HepG2 (cell line): Measurements from ENCODE around the gene ENTPD2. TPM values are rescaled to one million over a fixed set of nuclear protein-coding genes. Genes with fewer than 3 reads are reported as not detected.

Experiments
- HES4 ChIP-seq: sonication (generic); formaldehyde crosslinking; IDR thresholded peaks from 2 replicates; pipeline ENCODE4 v1.9.0; 2021; ENCODE audit warnings: mild to moderate bottlenecking, missing genetic modification reagents, borderline replicate concordance
- KLF16 ChIP-seq, 2 experiments: sonication (generic) in 1 of 2; formaldehyde crosslinking in 1 of 2; IDR thresholded peaks; 2 replicates each; pipeline versions ENCODE4 v1.6.1 to v1.8.0; 2016 to 2023; ENCODE audit warnings: missing genetic modification reagents in 2 of 2, missing compliant biosample characterization in 1 of 2
- MAX ChIP-seq: IDR thresholded peaks from 2 replicates; pipeline ENCODE4 v1.6.1; 2012; ENCODE audit warnings: inconsistent platforms
- THAP9 ChIP-seq: sonication (generic); formaldehyde crosslinking; IDR thresholded peaks from 2 replicates; pipeline ENCODE4; 2020; ENCODE audit warnings: missing genetic modification reagents, mild to moderate bottlenecking, borderline replicate concordance
- ZC3H13 ChIP-seq: sonication (generic); formaldehyde crosslinking; IDR thresholded peaks from 2 replicates; pipeline ENCODE4 v1.8.1; 2023; ENCODE audit warnings: mild to moderate bottlenecking, missing genetic modification reagents, moderate library complexity
- ZFP62 ChIP-seq: sonication (generic); formaldehyde crosslinking; IDR thresholded peaks from 2 replicates; pipeline ENCODE4 v1.4.0; 2020; ENCODE audit warnings: missing genetic modification reagents
- ZNF136 ChIP-seq: sonication (generic); formaldehyde crosslinking; IDR thresholded peaks from 2 replicates; pipeline ENCODE4 v1.8.1; 2022; ENCODE audit warnings: low read depth, mild to moderate bottlenecking, moderate library complexity, missing genetic modification reagents
- ZNF446 ChIP-seq: sonication (generic); formaldehyde crosslinking; IDR thresholded peaks from 2 replicates; pipeline ENCODE4 v1.5.0; 2020; ENCODE audit warnings: mild to moderate bottlenecking, missing genetic modification reagents
- polyA plus RNA-seq, 8 experiments: library from polyadenylated mRNA; depleted of rRNA in 3 of 8; stranded (reverse) in 7 of 8; unstranded in 1 of 8; fragments of >200 nt; fragmentation: Illumina TruSeq in 4 of 8; extraction: Trizol in 4 of 8; gene quantifications; 2 replicates each; pipeline versions ENCODE4 v1.2.1 to v1.2.3, GENCODE V29; 2011 to 2016; ENCODE audit warnings: low read depth in 4 of 8, missing spikeins in 1 of 8, mixed read lengths in 1 of 8; ENCODE audit not compliant: insufficient read depth in 1 of 8
- total RNA-seq, 5 experiments: library from RNA; depleted of rRNA; stranded (reverse); fragments of >200 nt; fragmentation: Illumina TruSeq; extraction: Trizol; gene quantifications; 2 replicates each; pipeline ENCODE4 v1.2.3, GENCODE V29; 2016; ENCODE audit warnings: low read depth in 1 of 5

The ENTPD2 gene
- total and polyA plus RNA-seq, 2 of the 13 experiments (the other 11 are each of a cell fraction or from before 2014, with no cell fraction given), result 0.95 to 3.2 TPM

- TF ChIP-seq THAP9 (CRISPR knock-in tag) (peak; percentile 28; the same call in 1 of the 2 replicates), ZC3H13 (CRISPR knock-in tag) (peak; percentile 29; the same call in 1 of the 2 replicates), ZFP62 (CRISPR knock-in tag) (no peak), HES4 (CRISPR knock-in tag) (0 out of 2 replicates have a peak, but pooled peaks have one; percentile 9), KLF16 (CRISPR knock-in tag; IDR thresholded peaks at IDR 0.05) (0 out of 4 replicates have a peak, but pooled peaks of 1 of the 2 experiments have one; percentile 17), MAX (peak; percentile 85), ZNF136 (CRISPR knock-in tag) (no peak), ZNF446 (CRISPR knock-in tag) (no peak)
Observed at GRCh38 chr9:137052998-137053943, 590 bp downstream of the ENTPD2 start (continued).
